Aorta (tissue), 5 donors: ENCODE results near the gene RPS6KA5. TPM values are rescaled to one million over a fixed set of nuclear protein-coding genes. Genes with fewer than 3 reads are reported as not detected.

ENCODE experiments used
- ATAC-seq: fragments of 200-7000 bp; cut with Tn5 transposase; one replicate; pipeline ENCODE4 v1.9.1; 2022; ENCODE audit warnings: moderate library complexity; ENCODE audit not compliant: low FRiP score
- DNase-seq, 2 donors: peaks; one replicate each; pipeline ENCODE4 v3.0.0-alpha.2; 2020
- H3K27ac ChIP-seq, 2 donors: one replicate each; pipeline ENCODE4 v1.5.1; 2013; ENCODE audit warnings: low read length in 2 of 2, mild to moderate bottlenecking in 2 of 2, moderate library complexity in 2 of 2, control low read depth in 1 of 2, inconsistent platforms in 1 of 2, low read depth in 1 of 2
- H3K27me3 ChIP-seq, 2 donors: one replicate each; pipeline ENCODE4 v1.6.1; 2013; ENCODE audit warnings: control low read depth in 1 of 2, low read length in 1 of 2, mild to moderate bottlenecking in 1 of 2, moderate library complexity in 1 of 2; ENCODE audit not compliant: insufficient read depth in 2 of 2, control insufficient read depth in 1 of 2
- H3K36me3 ChIP-seq, 2 donors: one replicate each; pipeline ENCODE4 v1.6.1; 2013; ENCODE audit warnings: control low read depth in 1 of 2, low read length in 1 of 2, mild to moderate bottlenecking in 1 of 2; ENCODE audit not compliant: insufficient read depth in 2 of 2, control insufficient read depth in 1 of 2
- H3K4me1 ChIP-seq, 2 donors: one replicate each; pipeline ENCODE4 v1.6.1; 2013; ENCODE audit warnings: low read length in 2 of 2, control low read depth in 1 of 2, mild to moderate bottlenecking in 1 of 2, moderate library complexity in 1 of 2; ENCODE audit not compliant: insufficient read depth in 2 of 2, control insufficient read depth in 1 of 2
- H3K4me3 ChIP-seq, 2 donors: one replicate each; pipeline ENCODE4 v1.5.1; 2013; ENCODE audit warnings: low read length in 2 of 2, control low read depth in 1 of 2, mild to moderate bottlenecking in 1 of 2
- H3K9me3 ChIP-seq: one replicate; pipeline ENCODE4 v1.6.1; 2013; ENCODE audit warnings: mild to moderate bottlenecking, low read length; ENCODE audit not compliant: control insufficient read depth
- WGBS, 2 donors: extraction: QIAGEN DNeasy Blood & Tissue Kit; methylation state at CpG; one replicate each; pipeline ENCODE4 v1.1.7; 2013; 5-methylcytosine and 5-hydroxymethylcytosine counted together
- intact Hi-C, 2 donors: fragments of 100-400 bp; cut with DNase I; formaldehyde crosslinking; loops; one replicate each; pipeline versions ENCODE4 v1.14.2 to v1.15.0; 2022
- polyA plus RNA-seq, 2 donors: library from polyadenylated mRNA; stranded (reverse); fragments of 200-250 nt; gene quantifications; one replicate each; pipeline ENCODE4 v1.2.3, GENCODE V29; 2013
- total RNA-seq, 2 donors: library from RNA; stranded (reverse); fragmentation: NEBNext Ultra II Directional; extraction: Animal tissue kit (Norgen Biotek cat#: 25700); gene quantifications; one replicate each; pipeline ENCODE4 v1.2.1, GENCODE V29; 2021
- donor health status: healthy with polysubstance abuse.
- donor health status: Bipolar disorder and iron deficiency.
- donor health status: DM: no; HTN: no; CAD: no.
- donor health status: DM: no; HTN: no; CAD: no.
- donor health status: DM: yes; HTN: yes; CAD: no.

The RPS6KA5 gene
- total and polyA plus RNA-seq, 4 donors: 1.4 to 10.0 (median 3.0) TPM

DNA sequence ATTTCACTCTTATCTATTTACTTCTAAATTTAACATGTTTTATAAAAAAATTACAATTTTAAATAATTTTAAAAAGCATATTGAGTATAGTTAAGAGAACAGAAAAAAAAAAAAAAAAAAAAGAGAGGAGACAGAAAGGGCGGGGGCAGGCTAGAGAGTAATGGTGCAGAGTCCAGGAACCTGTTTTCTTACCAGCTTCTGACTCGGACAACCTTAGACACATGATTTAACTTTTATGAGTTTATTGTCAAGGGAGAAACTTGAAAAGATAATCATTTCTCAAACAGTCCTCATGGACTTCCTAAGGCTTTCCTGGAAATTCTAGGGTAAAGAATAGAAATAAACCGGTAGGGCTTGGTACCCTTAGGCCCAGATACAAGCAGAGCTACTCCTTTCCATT lies 84.3 kb downstream of the RPS6KA5 start:
- intact Hi-C loops: no loop called here

DNA sequence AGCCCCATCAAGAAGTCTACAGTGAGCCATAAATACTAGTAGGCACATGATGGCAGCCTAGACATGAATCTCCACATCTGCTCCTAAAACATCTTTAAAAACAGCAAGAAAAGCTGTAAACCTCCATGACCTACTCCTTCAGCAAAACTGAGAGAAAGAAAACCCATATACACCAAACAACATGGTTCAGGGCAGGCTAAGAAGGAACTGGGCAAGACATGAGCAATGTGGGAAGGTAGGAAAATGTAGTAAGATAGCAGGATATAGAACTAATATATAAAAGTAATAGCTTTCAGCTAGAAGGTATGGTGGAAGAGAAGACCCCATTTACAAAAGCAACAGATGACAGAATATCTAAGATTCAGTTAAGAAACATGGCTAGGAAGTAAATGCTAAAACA lies 88.8 kb downstream of the RPS6KA5 start:
- no peaks in the 10 kb centered on the region for H3K36me3 ChIP-seq
- DNase-seq (no peak), ATAC-seq (no peak)
- no peak overlapping the region for H3K27ac ChIP-seq
- intact Hi-C loops: no loop called here
- H3K9me3 ChIP-seq: no peaks in the 10 kb centered on the region
- no peaks in the 10 kb centered on the region for H3K4me1 ChIP-seq
- H3K4me3 ChIP-seq: no peak overlapping the region
- H3K27me3 ChIP-seq: no peaks in the 10 kb centered on the region

More for the DNA sequence above, 84.3 kb downstream of the RPS6KA5 start:
- ATAC-seq (no peak), DNase-seq (no peak)
- Histone ChIP-seq H3K27ac (no peak overlapping the region), H3K4me1 (no peaks in the 10 kb centered on the region), H3K4me3 (no peak overlapping the region), H3K9me3 (no peaks in the 10 kb centered on the region), H3K27me3 (no peaks in the 10 kb centered on the region), H3K36me3 (no peaks in the 10 kb centered on the region)
- 86 to 93% methylated on average over 3 of the region's 3 CpGs for WGBS, 2 donors

DNA sequence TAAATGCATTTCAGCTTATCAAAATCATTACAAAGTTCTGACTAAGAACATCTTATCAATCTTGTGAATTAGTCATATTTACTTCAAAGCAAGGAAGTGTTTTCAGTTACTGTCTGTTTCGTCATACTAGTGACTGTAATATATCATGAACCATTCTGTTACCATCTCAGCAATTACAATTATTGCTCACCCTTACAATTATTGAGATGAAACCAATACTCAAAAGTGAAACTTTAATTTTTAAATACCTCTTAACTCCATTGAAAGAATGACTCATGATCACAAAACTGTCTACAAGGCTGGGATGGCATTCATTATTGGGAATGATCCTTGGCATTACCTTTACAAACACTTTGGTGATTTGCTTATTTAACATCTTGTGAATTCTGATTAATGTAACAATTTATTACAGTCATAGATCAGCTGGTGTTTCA lies 90.3 kb downstream of the RPS6KA5 start:
- no peaks in the 10 kb centered on the region for H3K9me3 ChIP-seq
- WGBS, 2 donors: 83 to 90% methylated on average over 1 of the region's 1 CpG
- H3K36me3 ChIP-seq: no peaks in the 10 kb centered on the region
- no peak overlapping the region for H3K27ac ChIP-seq
- DNase-seq: no peak
- no peaks in the 10 kb centered on the region for H3K4me1 ChIP-seq
- no peak for ATAC-seq
- H3K4me3 ChIP-seq: no peak overlapping the region
- no peaks in the 10 kb centered on the region for H3K27me3 ChIP-seq
- intact Hi-C loops: no loop called here

DNA sequence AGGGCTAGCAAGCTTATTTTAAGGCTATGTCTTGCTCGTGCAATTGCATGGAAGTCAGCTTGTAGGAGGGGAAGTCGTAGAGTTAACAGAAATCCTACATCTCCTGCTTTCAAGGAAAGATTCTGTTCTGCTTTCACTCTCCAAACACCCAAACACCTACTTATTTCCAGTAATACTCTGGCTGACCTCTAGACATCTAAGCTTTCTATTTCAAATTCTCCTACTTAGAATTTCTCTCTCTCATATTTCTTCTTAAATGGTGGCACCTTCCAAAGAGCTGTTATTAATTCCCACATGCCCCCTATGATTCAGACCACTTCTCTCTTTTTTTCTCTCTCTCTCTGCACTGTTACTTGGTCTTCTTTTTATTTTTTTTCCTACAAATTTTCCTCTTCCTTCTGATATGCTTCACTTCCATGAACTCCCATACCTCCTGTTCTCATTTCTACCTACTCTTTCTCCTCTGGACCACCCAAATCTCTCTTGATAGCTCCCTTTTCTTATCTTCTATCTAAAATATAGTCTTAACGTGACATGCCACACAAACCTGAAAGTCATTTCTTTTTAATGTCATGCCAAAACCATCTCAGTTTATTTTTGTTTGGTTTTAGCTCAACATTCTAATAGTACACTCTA lies 90.8 kb downstream of the RPS6KA5 start:
- DNase-seq (no peak), ATAC-seq (no peak)
- intact Hi-C loops: no loop called here
- Histone ChIP-seq H3K4me1 (no peaks in the 10 kb centered on the region), H3K27ac (no peak overlapping the region), H3K4me3 (no peak overlapping the region), H3K36me3 (no peaks in the 10 kb centered on the region), H3K9me3 (no peaks in the 10 kb centered on the region), H3K27me3 (no peaks in the 10 kb centered on the region)
- WGBS, 2 donors: 37 to 42% methylated on average over 3 of the region's 3 CpGs

DNA sequence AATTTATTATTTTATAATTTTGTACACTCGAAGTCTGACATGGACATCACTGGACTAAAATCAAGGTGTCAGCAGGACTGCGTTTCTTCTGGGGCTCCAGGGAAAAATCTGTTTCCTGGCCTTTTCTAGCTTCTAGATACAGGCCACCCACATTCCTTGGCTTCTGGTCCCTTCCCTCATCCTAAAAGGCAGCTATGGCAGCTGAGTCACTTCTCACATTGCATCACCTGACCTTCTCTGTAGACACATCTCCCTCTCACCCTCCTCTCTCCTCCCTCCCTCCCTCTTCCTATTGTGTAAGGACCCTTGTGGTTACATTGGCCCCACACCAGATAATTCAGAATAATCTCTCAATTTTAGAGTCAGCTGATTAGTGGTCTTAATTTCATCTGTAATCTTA lies 92.4 kb downstream of the RPS6KA5 start:
- no peaks in the 10 kb centered on the region for H3K27me3 ChIP-seq
- no peak overlapping the region for H3K27ac ChIP-seq
- 97 to 100% methylated on average over 2 of the region's 2 CpGs for WGBS, 2 donors
- H3K4me3 ChIP-seq: no peak overlapping the region
- intact Hi-C loops: no loop called here
- ATAC-seq: no peak
- H3K9me3 ChIP-seq: no peaks in the 10 kb centered on the region
- no peaks in the 10 kb centered on the region for H3K36me3 ChIP-seq
- no peaks in the 10 kb centered on the region for H3K4me1 ChIP-seq
- no peak for DNase-seq

DNA sequence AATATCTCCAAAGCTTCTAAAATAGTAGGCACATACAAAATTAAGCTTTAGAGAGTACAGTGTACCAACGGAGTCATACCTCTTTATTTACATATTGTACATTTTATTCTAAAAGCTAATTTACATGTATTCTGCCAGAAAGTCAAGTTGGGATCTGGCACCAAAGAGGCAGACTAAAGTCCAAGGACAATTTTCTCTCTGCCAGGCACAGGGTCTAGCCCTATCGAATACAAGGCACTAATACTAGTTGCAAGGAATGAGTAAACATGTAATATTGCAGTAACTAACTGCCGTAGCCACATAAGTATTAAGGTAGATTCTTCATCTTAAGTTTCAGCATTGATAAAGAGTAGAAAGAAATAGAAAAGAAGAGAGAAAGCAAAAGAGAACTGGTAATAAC lies 93.9 kb downstream of the RPS6KA5 start:
- 22 to 28% methylated on average over 3 of the region's 3 CpGs for WGBS, 2 donors
- no peak for ATAC-seq

DNA sequence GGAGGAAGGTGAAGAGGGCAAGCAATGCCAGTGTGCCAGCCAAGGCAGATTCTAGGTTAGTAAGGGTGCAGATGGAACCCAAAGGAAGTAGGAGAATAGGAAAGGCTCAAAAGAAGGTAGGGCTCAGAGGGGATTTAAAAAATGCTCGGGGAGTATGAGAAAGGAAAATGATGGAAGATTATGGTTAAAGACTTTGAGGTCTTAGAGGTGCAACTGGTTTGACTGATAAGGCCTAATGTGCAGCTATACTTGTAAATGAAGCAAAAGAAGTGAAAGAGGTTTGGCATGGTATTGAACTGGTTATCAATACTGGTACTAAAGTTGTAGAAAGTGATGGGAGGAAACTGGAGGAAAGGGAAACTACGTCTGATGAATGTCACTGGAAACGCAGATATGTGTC lies 94.7 kb downstream of the RPS6KA5 start:
- H3K27ac ChIP-seq: no peak overlapping the region
- WGBS, 2 donors: 94 to 96% methylated on average over 3 of the region's 3 CpGs
- no peaks in the 10 kb centered on the region for H3K27me3 ChIP-seq
- no peak for ATAC-seq
- no peaks in the 10 kb centered on the region for H3K9me3 ChIP-seq
- H3K36me3 ChIP-seq: no peaks in the 10 kb centered on the region
- H3K4me3 ChIP-seq: no peak overlapping the region
- no peak for DNase-seq
- intact Hi-C loops: no loop called here
- H3K4me1 ChIP-seq: no peaks in the 10 kb centered on the region

More for the DNA sequence above, 93.9 kb downstream of the RPS6KA5 start:
- Histone ChIP-seq H3K9me3 (no peaks in the 10 kb centered on the region), H3K27me3 (no peaks in the 10 kb centered on the region), H3K4me3 (no peak overlapping the region), H3K36me3 (no peaks in the 10 kb centered on the region), H3K4me1 (no peaks in the 10 kb centered on the region), H3K27ac (no peak overlapping the region)
- no peak for DNase-seq
- intact Hi-C loops: no loop called here

DNA sequence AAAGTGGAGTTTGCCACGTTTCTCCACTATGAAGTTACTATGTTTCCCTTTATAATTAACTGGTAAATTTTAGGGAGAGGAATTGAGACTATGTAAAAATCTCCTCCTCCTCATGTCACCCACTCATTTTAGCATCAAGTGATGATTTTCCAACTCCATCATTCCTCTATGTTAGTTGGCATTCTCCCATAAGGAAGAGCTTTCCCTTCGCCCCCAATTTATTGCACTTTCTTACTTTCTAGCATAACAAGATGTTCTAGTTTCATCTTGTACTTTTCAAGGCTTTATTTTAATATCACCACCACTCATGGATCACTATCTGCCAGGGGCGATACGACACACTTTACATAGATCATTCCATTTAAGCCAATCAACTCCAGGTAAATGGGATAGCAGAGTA lies 97.1 kb downstream of the RPS6KA5 start:
- Histone ChIP-seq H3K4me3 (no peak overlapping the region), H3K27me3 (no peaks in the 10 kb centered on the region), H3K27ac (no peak overlapping the region), H3K36me3 (no peaks in the 10 kb centered on the region), H3K4me1 (no peaks in the 10 kb centered on the region), H3K9me3 (no peaks in the 10 kb centered on the region)
- no peak for DNase-seq
- no peak for ATAC-seq
- WGBS, 2 donors: 88 to 89% methylated on average over 4 of the region's 4 CpGs
- intact Hi-C loops: no loop called here

DNA sequence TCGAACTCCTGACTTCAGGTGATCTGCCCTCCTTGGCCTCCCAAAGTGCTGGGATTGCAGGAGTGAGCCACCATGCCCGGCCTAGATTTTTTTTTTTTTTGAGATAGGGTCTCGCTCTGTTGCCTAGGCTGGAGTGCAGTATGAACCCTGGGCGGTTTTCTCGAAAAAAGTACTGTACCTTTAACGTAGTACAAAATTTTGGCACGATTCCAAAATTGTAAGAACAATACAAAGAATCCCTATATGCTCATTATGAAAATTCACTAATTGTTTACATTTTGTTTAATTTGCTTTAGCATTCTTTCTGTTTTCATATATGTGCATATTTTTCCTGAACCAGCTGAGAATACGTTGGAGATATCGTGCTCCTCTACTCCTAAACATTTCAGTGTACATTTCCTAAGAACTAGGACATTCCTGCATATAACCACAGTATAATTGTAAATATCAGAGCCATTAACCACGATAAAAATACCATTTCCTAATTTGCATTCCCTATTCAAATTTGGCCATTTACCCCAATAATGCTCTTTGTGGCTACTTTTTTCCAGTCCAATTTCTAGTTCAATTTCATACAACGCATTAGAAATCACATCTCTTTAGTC lies 97.8 kb downstream of the RPS6KA5 start:
- WGBS, 2 donors: 83 to 84% methylated on average over 11 of the region's 11 CpGs
- DNase-seq (no peak), ATAC-seq (no peak)
- no peaks in the 10 kb centered on the region for H3K9me3 ChIP-seq
- H3K4me3 ChIP-seq: no peak overlapping the region
- no peaks in the 10 kb centered on the region for H3K4me1 ChIP-seq
- no peaks in the 10 kb centered on the region for H3K27me3 ChIP-seq
- H3K36me3 ChIP-seq: no peaks in the 10 kb centered on the region
- intact Hi-C loops: no loop called here
- no peak overlapping the region for H3K27ac ChIP-seq
